GM23338 (cell line): Measurements from ENCODE around the gene SMU1. TPM values are rescaled to one million over a fixed set of nuclear protein-coding genes. Genes with fewer than 3 reads are reported as not detected.
A peak's percentile ranks its signal among the peaks of the same experiment; 100 is the strongest.

Experiments
- ATAC-seq: fragments of 200-7000 bp; cut with Tn5 transposase; 3 replicates; pipeline ENCODE4 v1.9.1; 2020
- DNase-seq: peaks from one replicate; pipeline ENCODE4 v3.0.0-alpha.2; 2015; ENCODE audit warnings: low spot score
- H2AFZ ChIP-seq: fragments of 200-600 bp; sonication (generic); 2 replicates; pipeline ENCODE4 v1.8.0; 2016; ENCODE audit warnings: antibody characterized with exemption, mild to moderate bottlenecking, moderate library complexity
- H3F3A ChIP-seq: fragments of 200-600 bp; sonication (generic); replicated peaks from 2 replicates; pipeline ENCODE4 v1.8.0; 2017; ENCODE audit warnings: antibody characterized with exemption, mixed run types, low read depth
- H3K27ac ChIP-seq: fragments of 200-600 bp; sonication (generic); 2 replicates; pipeline ENCODE4 v1.6.1; 2016; ENCODE audit warnings: low read depth
- H3K27me3 ChIP-seq: fragments of 200-600 bp; sonication (generic); 2 replicates; pipeline ENCODE4 v1.8.0; 2016; ENCODE audit warnings: mild to moderate bottlenecking, mixed run types, moderate library complexity; ENCODE audit not compliant: insufficient read depth
- H3K36me3 ChIP-seq: fragments of 200-600 bp; sonication (generic); 2 replicates; pipeline ENCODE4 v1.8.0; 2016; ENCODE audit warnings: mild to moderate bottlenecking; ENCODE audit not compliant: insufficient read depth
- H3K4me1 ChIP-seq: fragments of 200-600 bp; sonication (generic); 2 replicates; pipeline ENCODE4 v1.8.0; 2016; ENCODE audit warnings: mild to moderate bottlenecking, moderate library complexity; ENCODE audit not compliant: insufficient read depth
- H3K4me2 ChIP-seq: fragments of 200-600 bp; sonication (generic); 2 replicates; pipeline ENCODE4 v1.7.1; 2017; ENCODE audit warnings: mixed run types
- H3K4me3 ChIP-seq: fragments of 200-600 bp; sonication (generic); 2 replicates; pipeline ENCODE4 v1.6.1; 2016; ENCODE audit warnings: mixed run types
- H3K79me2 ChIP-seq: fragments of 200-600 bp; sonication (generic); replicated peaks from 2 replicates; pipeline ENCODE4 v1.8.0; 2017; ENCODE audit warnings: mild to moderate bottlenecking; ENCODE audit not compliant: insufficient read depth
- H3K9me2 ChIP-seq: fragments of 200-600 bp; sonication (generic); 2 replicates; pipeline ENCODE4 v1.8.0; 2017; ENCODE audit not compliant: insufficient read depth
- H4K20me1 ChIP-seq: fragments of 200-600 bp; sonication (generic); replicated peaks from 2 replicates; pipeline ENCODE4 v1.8.0; 2017; ENCODE audit warnings: mild to moderate bottlenecking; ENCODE audit not compliant: insufficient read depth
- H3K27ac Mint-ChIP-seq: 2 replicates; pipeline ENCODE4 v1.8.0; 2020; ENCODE audit warnings: inconsistent platforms, mild to moderate bottlenecking, moderate library complexity, mixed read lengths
- H3K27me3 Mint-ChIP-seq: 3 replicates; pipeline ENCODE4 v1.8.0; 2022; ENCODE audit warnings: low read depth, mild to moderate bottlenecking, moderate library complexity, mixed read lengths, inconsistent platforms; ENCODE audit not compliant: insufficient read depth, poor library complexity
- H3K36me3 Mint-ChIP-seq: 3 replicates; pipeline ENCODE4 v1.8.0; 2021; ENCODE audit warnings: low read depth, mild to moderate bottlenecking, inconsistent platforms, moderate library complexity, mixed read lengths
- H3K4me1 Mint-ChIP-seq: 3 replicates; pipeline ENCODE4 v1.8.0; 2020; ENCODE audit warnings: mild to moderate bottlenecking, inconsistent platforms, mixed read lengths
- H3K4me3 Mint-ChIP-seq: 3 replicates; pipeline ENCODE4 v1.8.0; 2021; ENCODE audit warnings: moderate library complexity, mild to moderate bottlenecking, inconsistent platforms, mixed read lengths
- H3K9me3 Mint-ChIP-seq: 3 replicates; pipeline ENCODE4 v1.8.0; 2020; ENCODE audit warnings: moderate library complexity, mild to moderate bottlenecking, inconsistent platforms, mixed read lengths
- CREB1 ChIP-seq: fragments of 250-450 bp; sonication (Bioruptor Pico); IDR thresholded peaks from 2 replicates; pipeline ENCODE4 v1.5.0; 2020; ENCODE audit warnings: low read depth, mild to moderate bottlenecking, moderate library complexity
- CTCF ChIP-seq, 2 experiments: fragments of 200-600 bp in 1 of 2; sonication (generic) in 1 of 2; conservative IDR thresholded peaks; 2 replicates each; pipeline versions ENCODE4 v1.5.1 to v1.6.1; 2016 to 2017; ENCODE audit warnings: antibody characterized with exemption in 2 of 2, low read depth in 2 of 2, mild to moderate bottlenecking in 2 of 2, moderate library complexity in 1 of 2
- EZH2phosphoT487 ChIP-seq: fragments of 200-600 bp; sonication (generic); IDR thresholded peaks from one replicate; pipeline ENCODE4 v1.8.1; 2018; ENCODE audit warnings: antibody characterized with exemption; ENCODE audit not compliant: unreplicated experiment
- JUNB ChIP-seq: IDR thresholded peaks from one replicate; pipeline ENCODE4 v1.6.1; 2016; ENCODE audit warnings: antibody characterized with exemption; ENCODE audit not compliant: unreplicated experiment
- NANOG ChIP-seq: IDR thresholded peaks from 2 replicates; pipeline ENCODE4 v1.6.1; 2016; ENCODE audit warnings: antibody characterized with exemption, borderline replicate concordance
- POLR2AphosphoS5 ChIP-seq: IDR thresholded peaks from 2 replicates; pipeline ENCODE4 v1.6.1; 2016; ENCODE audit warnings: antibody characterized with exemption, low read depth
- ZNF114 ChIP-seq: fragments of 250-450 bp; sonication (Bioruptor Pico); IDR thresholded peaks from 2 replicates; pipeline ENCODE4 v1.5.0; 2020; ENCODE audit warnings: mild to moderate bottlenecking, moderate library complexity
- ZNF331 ChIP-seq: fragments of 250-450 bp; sonication (Bioruptor Pico); IDR thresholded peaks from 2 replicates; pipeline ENCODE4 v1.5.0; 2020; ENCODE audit warnings: low read depth, mild to moderate bottlenecking, moderate library complexity
- ZNF462 ChIP-seq: fragments of 250-450 bp; sonication (Bioruptor Pico); IDR thresholded peaks from 2 replicates; pipeline ENCODE4 v1.5.0; 2020; ENCODE audit warnings: mild to moderate bottlenecking, moderate library complexity
- polyA plus RNA-seq: library from polyadenylated mRNA; unstranded; fragments of >200 nt; fragmentation: Nextera tagmentation; extraction: Ambion mirVana; gene quantifications from 2 replicates; pipeline ENCODE4 v1.2.1, GENCODE V29; 2016
- total RNA-seq: library from RNA; depleted of rRNA; stranded (reverse); fragments of >200 nt; shearing (Covaris generic); gene quantifications from 2 replicates; pipeline ENCODE4 v1.2.3, GENCODE V29; 2014
- TF ChIP-seq, protein P1 (sequence below): IDR thresholded peaks from 2 replicates; pipeline ENCODE4 v1.6.1; 2016; ENCODE audit warnings: antibody characterized with exemption
- TF ChIP-seq, protein P2 (sequence below): IDR thresholded peaks from one replicate; pipeline ENCODE4 v1.6.1; 2018; ENCODE audit warnings: antibody characterized with exemption; ENCODE audit not compliant: unreplicated experiment

The SMU1 gene
- total and polyA plus RNA-seq, 2 experiments from 2014 or later: 14.3 to 23.8 TPM

GRCh38 chr9:33113799-33114547 is 37.5 kb upstream of the SMU1 start:
- DNase-seq: no peak
- Histone ChIP-seq H3K4me1 (peaks cover 15% of the 10 kb centered on the region; the same call in 1 of the 2 replicates), H3K36me3 (no peaks in the 10 kb centered on the region), H3F3A (no peaks in the 10 kb centered on the region; the same call in 1 of the 2 replicates), H3K4me3 (no peak overlapping the region), H3K27ac (no peak overlapping the region), H3K27me3 (no peaks in the 10 kb centered on the region), H2AFZ (no peak overlapping the region), H4K20me1 (no peaks in the 10 kb centered on the region; the same call in 1 of the 2 replicates), H3K79me2 (no peaks in the 10 kb centered on the region), H3K9me2 (no peaks in the 10 kb centered on the region), H3K4me2 (no peak overlapping the region)
- Mint-ChIP-seq H3K4me3 (no peak overlapping the region), H3K9me3 (no peaks in the 10 kb centered on the region), H3K36me3 (peaks cover 2% of the 10 kb centered on the region; the same call in 1 of the 3 replicates), H3K4me1 (peaks cover 34% of the 10 kb centered on the region), H3K27me3 (peaks cover 4% of the 10 kb centered on the region), H3K27ac (peak overlapping the region; percentile 2; the same call in 1 of the 2 replicates)
- TF ChIP-seq ZNF114 (CRISPR knock-in tag): no peak
- no peak for TF ChIP-seq JUNB
- TF ChIP-seq ZNF331: no peak
- TF ChIP-seq POLR2AphosphoS5: no peak
- TF ChIP-seq EZH2phosphoT487: no peak
- no peak for TF ChIP-seq NANOG
- no peak for TF ChIP-seq CTCF (conservative IDR thresholded peaks at IDR 0.05; ENCODE audit: low read depth in 2 of 2)
- TF ChIP-seq, protein P1, sequence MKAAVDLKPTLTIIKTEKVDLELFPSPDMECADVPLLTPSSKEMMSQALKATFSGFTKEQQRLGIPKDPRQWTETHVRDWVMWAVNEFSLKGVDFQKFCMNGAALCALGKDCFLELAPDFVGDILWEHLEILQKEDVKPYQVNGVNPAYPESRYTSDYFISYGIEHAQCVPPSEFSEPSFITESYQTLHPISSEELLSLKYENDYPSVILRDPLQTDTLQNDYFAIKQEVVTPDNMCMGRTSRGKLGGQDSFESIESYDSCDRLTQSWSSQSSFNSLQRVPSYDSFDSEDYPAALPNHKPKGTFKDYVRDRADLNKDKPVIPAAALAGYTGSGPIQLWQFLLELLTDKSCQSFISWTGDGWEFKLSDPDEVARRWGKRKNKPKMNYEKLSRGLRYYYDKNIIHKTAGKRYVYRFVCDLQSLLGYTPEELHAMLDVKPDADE: no peak
- no peak for TF ChIP-seq CREB1 (CRISPR knock-in tag)
- TF ChIP-seq, protein P2, sequence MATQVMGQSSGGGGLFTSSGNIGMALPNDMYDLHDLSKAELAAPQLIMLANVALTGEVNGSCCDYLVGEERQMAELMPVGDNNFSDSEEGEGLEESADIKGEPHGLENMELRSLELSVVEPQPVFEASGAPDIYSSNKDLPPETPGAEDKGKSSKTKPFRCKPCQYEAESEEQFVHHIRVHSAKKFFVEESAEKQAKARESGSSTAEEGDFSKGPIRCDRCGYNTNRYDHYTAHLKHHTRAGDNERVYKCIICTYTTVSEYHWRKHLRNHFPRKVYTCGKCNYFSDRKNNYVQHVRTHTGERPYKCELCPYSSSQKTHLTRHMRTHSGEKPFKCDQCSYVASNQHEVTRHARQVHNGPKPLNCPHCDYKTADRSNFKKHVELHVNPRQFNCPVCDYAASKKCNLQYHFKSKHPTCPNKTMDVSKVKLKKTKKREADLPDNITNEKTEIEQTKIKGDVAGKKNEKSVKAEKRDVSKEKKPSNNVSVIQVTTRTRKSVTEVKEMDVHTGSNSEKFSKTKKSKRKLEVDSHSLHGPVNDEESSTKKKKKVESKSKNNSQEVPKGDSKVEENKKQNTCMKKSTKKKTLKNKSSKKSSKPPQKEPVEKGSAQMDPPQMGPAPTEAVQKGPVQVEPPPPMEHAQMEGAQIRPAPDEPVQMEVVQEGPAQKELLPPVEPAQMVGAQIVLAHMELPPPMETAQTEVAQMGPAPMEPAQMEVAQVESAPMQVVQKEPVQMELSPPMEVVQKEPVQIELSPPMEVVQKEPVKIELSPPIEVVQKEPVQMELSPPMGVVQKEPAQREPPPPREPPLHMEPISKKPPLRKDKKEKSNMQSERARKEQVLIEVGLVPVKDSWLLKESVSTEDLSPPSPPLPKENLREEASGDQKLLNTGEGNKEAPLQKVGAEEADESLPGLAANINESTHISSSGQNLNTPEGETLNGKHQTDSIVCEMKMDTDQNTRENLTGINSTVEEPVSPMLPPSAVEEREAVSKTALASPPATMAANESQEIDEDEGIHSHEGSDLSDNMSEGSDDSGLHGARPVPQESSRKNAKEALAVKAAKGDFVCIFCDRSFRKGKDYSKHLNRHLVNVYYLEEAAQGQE: no peak
- TF ChIP-seq ZNF462 (CRISPR knock-in tag): no peak
- no peak for ATAC-seq
